Medulla oblongata (tissue), 1 donor: Measurements from ENCODE around the gene PTPN18.
"Not testable (repeated sequence)": the region's sequence is repeated elsewhere in the genome, so short reads cannot be mapped to it uniquely, and the experiment has no call there.

ENCODE experiments used
- DNase-seq: peaks from one replicate; pipeline ENCODE4 v3.0.0-alpha.2; 2015; ENCODE audit errors: extremely low spot score

PTPN18 gene, protein sequence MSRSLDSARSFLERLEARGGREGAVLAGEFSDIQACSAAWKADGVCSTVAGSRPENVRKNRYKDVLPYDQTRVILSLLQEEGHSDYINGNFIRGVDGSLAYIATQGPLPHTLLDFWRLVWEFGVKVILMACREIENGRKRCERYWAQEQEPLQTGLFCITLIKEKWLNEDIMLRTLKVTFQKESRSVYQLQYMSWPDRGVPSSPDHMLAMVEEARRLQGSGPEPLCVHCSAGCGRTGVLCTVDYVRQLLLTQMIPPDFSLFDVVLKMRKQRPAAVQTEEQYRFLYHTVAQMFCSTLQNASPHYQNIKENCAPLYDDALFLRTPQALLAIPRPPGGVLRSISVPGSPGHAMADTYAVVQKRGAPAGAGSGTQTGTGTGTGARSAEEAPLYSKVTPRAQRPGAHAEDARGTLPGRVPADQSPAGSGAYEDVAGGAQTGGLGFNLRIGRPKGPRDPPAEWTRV

DNA sequence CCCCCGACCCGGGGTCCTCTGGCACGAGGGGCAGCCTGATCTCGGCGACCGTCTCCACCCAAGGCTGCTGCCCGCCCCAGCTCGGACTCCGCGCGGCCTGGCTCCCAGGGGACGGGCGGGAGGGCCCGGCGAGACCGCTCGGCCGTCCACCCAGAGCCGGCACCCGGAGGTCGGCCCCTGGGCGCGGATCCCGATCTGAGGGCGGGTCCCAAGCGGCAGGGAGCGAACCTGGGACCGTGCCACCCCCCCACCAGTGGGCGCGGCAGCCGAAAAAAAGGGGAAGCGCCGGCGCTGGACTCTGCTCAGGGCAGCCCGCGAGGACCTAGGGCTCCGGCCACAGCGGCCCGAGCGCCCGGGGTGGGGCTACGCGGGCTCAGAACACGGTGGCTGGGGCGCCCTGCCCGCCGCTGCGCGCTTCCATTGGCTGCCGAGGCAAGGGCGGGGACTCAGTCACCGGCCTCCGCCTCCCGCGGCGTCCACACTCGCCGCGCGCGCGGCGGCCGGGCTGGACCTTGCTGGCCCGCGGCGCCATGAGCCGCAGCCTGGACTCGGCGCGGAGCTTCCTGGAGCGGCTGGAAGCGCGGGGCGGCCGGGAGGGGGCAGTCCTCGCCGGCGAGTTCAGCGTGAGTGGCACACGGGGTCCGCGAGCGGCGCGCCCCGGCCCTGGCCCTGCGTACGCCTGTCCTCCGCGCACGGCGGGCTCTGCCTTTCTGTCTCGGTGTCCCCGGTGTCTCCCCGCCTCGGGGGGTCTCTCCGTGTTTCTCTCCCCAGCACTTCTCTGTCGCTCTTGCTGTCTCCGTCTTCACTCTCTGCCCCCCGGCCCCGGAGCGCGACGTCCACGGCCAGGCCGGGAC lies at the start of gene PTPN18:
TSS of gene PTPN18 (plus strand) at position 479 of the 854 bp plus-strand sequence. CDS start at position 531, 52 bp downstream.
- peak; percentile 93 for DNase-seq

DNA sequence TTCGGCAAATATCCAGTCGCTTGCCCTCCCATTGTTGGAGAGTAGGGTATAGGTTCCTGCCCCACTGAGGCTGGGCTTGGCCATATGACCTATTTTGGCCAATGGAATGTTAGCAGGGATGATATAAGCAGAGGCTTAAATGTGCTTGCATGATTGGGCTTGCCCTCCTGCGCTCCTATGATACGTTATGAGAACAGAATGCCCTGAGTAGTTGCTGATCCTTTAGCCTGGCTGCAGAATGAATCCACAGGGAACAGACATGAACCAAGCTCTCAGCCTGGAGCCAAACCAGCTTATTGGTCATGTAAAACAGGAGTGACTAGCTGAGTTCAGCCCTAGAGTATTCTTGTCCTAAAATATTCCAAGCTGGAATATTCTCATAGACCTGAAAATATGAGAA lies 48.0 kb upstream of the PTPN18 start:
- no peak for DNase-seq

DNA sequence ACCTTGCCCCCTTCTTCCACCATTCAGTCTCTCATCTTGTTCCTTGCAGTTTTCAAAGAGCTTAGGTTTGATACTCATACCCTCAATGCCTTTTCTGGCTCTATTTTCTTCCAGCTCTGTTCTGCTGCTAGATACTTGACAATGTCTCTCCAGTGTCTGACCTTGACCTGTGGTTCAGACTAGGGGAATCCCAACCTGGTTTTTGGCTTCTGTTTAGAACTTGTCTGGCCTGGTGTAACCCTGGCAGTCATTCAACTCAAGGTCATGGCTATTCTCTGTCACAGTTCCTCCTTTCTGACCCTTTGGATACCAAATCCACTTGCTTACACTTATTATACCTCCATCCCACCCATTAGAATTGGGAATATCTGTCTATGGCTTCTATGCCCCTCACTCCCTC lies 45.0 kb upstream of the PTPN18 start:
- no peak for DNase-seq

DNA sequence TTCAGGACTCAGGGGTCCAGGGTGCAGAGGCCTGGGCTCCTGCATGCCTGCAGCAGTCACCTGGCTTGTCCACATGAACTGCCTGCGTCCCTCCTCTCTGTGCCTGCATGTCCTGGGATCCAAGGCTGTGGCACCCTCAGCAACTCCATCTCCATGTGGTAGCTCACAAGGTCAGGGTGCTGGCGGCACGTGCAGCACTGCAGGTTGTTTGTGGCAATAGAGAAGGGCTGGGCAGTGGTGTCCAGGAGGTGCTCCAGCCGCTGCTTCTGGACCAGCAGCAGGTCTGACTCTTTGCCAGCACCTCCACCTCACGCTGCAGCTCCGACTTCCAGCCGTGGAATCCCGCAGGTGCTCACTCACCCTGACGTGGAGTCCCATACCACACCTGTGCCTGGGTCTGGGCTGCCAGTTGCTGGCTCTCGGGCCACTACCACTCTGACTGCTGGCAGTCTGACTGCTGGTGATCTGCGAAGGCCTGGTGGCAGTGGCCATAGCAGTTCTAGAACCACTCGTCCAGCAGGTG lies 42.0 kb upstream of the PTPN18 start:
- DNase-seq = no peak

DNA sequence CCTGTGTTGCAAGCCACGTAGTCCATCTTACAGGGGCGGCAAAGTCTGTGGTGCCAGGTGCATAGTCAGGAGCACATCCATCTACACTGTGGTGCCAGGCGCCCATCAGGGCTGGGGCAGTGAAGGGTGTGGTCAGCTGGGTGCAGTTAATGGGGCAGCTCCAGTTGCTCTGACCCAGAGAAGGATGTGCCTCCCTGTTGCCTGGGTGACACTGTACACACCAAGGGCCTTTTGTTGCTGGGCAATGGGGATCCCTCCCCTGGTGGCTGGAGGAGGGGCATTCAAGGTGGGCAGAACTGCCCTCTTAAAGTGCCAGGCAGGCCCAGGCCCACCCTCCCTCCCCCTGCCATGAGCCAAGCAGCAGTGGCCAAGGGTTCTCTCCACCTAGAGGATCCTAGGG lies 41.5 kb upstream of the PTPN18 start:
- DNase-seq = no peak

DNA sequence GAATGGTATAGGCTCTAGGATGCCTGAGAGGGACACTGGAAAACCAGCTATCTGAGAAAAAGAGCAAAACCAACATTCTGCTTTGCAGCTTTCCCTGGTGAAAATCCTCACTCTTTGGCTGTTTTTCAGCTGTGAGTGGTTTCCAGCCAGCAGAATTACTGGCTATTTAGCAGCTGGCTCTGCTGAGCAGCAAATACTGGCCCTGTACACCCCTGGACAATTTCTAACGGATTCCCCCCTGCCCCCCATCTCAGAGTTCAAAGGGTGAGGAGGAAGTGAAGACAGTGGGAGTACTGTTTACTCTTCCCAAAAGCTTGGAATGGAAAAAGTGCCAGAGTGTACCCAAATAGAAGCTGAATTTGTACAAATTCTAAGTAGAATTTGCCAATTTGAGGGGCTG lies 39.3 kb upstream of the PTPN18 start:
- peak; percentile 16 for DNase-seq

DNA sequence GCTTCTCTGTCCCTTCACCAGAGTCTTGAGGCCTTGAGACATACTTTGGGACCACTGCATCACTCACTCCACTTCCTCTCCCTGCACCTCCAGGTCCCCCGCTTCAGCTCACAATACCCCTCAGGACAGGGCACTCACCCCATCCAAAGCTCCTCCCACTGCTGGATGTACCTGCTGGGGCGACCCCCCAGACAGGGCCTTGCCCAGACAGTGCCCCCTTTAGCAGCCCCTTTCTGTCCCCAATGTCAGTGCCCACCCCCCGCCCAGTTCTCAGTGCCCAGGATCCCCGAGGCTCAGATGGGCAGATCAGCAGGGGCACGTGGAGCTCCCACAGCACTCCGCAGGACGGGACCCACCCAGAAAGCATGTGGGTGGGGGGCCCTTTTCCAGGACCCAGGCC lies 37.0 kb upstream of the PTPN18 start:
- DNase-seq = no peak

DNA sequence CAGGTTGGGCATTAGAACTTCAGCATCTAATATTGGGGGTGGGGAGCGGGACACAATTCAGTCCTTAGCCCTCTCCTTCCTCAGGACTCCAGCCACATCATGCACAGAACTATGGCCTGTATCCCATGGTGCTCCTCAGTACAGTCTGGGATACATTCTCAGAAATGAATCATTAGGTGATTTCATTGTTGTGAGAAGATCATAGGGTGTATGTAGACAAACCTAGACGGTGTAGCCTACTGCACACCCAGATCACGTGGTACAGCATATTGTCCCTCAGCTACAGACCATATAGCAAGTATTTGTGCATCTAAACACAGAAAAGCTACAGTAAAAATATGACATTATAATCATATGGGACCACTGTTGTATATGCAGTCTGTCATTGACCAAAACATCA lies 36.3 kb upstream of the PTPN18 start:
- DNase-seq = no peak

DNA sequence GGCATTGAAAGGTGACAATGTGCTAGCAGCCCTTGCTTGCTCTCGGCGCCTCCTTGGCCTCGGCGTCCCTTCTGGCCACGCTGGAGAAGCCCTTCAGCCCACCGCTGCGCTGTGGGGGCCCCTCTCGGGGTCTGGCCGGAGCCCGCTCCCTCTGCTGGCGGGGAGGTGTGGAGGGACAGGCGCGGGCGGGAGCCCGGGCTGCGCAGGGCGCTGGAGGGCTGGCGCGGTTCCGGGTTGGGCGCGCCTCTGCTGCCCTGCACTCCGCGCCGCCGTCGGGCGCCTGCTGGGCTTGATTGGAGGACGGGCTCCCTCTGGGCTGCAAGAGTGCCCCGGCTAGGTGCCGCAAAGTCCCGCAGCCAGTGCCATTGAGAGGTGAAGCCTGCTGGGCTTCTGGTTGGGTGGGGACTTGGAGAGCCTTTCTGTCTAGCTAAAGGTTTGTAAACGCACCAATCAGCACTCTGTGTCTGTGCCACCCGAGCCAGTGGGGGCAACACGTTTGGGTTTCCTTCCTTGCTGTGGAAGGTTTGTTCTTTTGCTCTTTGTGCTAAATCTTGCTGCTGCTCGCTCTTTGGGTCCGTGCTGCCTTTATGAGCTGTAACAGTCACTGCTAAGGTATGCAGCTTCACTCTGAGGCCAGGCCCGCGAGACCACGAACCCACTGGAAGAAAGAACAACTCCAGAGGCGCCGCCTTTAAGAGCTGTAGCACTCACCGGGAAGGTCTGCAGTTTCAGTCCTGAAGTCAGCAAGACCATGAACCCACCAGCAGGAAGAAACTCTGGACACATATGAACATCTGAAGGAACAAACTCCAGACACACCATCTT lies 27.9 kb upstream of the PTPN18 start:
- DNase-seq = no peak

DNA sequence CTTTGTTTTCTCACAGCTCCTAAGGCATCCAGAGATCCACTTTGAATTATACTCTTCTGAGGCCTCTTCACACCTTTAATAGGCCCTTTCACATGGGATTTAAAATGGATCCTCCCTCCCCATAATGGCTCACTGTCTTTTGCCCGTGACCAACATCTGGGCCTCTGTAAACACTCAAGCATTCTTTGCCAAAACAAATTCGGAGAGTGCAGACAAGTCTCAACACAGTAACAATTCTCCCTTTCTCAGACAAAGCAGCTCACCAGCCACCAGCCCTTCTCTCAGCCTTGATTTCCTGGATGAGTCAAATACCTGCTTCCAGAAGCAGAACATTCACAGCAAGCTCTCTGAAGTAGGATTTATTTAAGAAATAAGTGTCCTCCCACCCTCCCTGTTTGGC lies 27.1 kb upstream of the PTPN18 start:
- no peak for DNase-seq

DNA sequence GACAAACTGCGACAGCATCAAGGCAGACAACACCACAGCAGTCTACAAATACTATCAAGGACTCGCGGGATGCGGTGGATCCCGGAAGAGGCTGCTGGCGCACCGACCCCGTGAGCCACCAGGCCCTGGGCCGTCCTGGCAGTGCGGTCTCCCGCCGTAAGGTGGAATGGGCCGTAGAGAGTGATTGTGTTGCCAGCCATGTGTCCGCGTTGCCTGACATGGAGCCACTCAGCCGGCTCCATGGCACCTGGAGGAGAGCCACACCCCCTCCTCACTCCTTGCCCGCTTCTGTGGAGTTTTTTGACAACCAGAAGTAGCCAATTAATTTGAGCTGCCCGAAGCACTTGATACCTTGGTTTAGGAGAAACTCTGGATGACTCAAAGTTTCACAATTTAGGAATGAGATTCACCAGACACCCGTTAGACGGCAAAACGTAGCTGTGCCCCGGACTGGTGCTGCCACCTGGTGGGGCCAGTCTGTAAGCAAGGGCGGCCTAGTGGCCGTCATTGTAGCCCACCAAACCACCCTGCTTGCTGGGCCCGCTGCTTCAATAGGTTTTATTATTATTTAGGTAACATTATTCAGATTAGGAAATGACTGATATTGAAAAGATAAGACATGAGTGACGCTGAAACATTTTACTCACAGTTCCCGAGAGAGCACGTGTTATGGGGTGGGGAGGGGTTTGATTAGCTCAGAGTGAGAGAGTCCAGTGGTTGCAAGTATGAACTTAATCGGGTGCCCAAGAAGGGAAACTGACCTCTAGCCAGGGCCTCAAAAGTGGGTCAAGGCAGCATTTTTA lies 23.4 kb upstream of the PTPN18 start:
- peak; percentile 65 for DNase-seq

DNA sequence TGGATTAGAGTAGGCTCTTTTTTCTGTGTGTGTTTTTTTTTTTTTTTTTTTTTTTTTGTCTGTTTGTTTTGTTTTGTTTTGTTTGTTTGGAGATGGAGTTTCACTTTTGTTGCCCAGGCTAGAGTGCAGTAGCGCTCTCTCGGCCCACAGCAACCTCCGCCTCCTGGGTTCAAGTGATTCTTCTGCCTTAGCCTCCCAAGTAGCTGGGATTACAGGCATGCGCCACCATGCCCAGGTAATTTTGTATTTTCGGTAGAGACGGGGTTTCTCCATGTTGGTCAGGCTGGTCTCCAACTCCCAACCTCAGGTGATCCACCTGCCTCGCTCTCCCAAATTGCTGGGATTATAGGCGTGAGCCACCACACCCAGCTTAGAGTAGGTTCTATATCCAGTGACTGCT lies 22.6 kb upstream of the PTPN18 start:
- not testable (repeated sequence) for DNase-seq

DNA sequence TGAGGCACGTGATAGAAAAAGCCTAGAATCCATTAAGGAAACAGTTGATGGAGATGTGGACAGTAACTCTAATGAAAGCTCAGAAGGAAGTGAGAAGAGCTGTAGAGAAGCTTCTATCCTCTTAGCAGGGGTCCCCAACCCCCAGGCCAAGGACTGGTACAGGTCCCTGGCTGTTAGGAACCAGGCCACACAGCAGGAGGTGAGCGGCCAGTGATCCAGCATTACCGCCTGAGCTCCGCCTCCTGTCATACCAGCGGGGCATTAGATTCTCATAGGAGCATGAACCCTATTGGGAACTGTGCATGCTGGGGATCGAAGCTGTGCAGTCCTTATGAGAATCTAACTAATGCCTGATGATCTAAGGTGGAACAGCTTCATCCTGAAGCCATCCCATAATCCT lies 21.8 kb upstream of the PTPN18 start:
- no peak for DNase-seq

DNA sequence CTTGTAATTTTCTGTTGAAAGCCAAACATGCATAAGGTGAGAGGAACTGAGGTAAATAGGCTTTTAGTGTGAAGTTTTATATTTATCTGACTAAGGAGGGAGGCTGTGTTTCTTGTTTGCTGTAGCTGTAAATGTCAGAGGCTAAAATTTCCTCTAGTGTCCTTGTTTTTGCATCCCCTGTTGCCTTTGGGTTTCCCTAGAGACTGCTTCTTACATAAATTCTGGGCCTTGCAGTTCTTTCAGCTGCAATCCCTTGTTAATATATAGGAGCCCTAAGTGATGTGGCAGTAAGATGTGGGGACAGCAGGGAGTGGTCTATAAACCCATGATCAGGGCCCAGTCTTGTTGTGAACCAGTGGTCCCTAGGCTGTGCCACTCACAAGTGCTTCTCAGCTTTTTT lies 20.6 kb upstream of the PTPN18 start:
- DNase-seq = no peak

DNA sequence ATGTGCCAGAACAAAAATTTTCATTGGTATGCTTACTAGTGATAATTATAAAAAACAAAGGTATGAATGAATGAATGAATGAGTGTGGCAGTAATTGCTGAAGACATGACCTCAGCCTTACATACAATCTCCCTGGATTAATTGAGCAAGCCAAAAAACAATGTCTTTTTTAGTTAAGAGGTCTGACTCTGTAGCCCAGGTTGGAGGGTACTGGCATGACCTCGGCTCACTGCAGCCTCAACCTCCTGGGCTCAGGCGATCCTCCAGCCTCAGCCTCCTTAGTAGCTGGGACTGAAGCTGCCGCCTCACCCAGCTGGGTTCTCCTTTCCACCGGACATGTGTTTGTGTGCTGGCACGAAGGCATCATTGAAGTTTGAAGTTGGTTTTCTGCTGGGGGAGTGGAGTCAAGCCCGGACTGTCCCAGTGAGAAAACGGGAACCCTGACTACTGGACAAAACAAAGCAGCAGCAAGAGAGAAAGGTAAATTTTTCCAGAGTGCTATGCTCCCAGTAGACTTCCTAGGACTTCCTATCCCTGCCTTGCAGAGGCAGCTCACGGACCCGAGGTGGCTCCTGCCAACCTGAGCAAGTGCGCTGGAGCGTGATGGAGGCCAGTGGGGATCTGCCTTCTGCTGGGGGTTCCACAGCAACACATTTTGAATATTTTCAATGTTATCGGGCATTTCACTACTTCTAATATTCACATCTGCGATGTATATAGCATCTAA lies 19.5 kb upstream of the PTPN18 start:
- no peak for DNase-seq

DNA sequence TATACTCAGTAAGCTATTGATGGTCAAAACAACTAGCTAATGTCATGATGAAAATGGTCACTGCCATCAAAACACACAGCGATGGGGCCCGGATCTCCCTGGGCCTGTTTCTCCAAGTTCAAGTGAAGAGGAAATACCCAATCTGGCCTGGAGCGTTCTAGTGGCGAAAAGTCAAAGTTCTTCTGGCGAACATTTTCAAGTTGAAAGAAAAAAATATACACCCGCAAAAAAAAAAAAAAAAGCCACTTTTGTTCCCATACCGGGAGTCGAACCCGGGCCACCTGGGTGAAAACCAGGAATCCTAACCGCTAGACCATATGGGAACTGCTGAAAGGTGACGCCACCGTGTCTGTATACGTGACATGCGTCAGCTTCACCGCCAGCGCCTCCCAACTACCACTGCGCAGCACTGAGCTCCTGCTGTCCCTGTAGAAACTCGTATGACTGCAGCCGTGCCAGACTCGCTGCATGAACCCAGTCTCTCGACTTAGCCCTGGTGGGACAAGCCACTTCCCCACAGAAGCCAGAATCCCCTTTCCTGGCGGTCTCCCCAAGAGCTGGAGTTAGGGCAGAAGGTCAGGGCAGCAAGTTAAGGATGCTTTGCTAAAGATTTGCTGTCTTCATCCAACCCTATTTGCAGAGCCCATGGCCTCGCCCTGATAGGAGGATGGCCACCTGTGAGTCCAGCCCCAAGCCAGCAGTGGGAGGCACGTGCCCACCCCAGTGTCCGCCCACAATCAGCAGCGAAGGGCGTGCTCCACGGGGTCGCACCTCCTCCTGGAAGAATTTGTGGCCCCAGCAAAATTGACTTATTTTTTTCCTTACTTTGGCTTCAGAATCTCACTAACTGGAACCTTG lies 18.8 kb upstream of the PTPN18 start:
- DNase-seq = peak; percentile 15

DNA sequence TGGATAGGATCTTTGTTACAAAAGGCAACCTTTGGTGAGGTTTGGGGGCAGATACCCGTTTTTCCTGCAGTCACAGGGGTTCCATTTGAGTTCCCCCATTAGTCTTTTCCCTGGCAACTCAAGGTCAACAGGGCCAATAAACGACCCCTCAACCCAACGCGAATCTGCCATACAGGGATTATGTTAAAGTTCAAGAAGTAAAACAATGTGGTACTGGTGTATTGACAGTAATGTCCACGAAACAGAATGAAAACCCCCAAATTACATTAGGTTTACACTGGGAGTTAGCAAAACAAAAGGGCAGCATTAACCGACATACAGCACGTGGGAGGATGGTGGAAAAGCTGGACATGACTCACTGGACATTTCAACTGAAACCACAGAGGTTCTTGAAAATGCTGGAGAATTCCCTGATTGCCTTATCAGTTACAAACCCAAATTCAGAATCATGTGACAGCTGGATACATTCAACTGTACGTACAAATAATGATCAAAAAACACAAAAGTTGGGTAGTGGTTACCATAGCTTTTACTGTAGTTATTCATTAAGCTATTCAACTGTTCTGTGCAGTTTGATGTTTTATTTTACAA lies 18.0 kb upstream of the PTPN18 start:
- DNase-seq = no peak

DNA sequence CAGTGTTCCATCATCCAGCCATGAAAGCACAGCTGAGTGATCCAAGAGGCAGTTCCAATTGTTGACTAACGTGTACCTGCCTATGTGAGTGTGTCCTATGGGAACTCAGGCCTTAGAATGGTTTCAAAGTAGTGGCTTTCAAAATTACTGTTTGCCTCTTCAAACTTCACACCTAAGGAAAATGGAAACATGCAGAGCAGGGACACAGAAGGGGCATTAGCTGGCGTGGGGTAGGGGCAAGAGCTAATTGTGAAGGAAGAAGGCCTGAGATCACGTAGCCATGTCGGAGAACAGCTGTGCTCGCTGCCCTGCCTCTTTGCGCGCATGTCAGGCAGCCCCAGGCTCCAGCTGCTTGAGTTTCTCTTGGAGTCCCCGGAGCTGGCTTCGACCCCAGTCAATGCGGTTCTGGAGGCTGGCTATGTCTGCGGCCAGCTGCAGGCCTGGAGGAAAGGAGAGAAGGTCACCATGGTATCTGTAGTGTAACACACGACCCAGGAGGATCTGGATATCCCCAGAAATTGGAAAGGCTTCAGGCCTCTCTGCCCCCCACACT lies 17.0 kb upstream of the PTPN18 start:
- DNase-seq = no peak
